HG02571 (cell line): ENCODE data around the gene PEF1.

ENCODE experiments used
- ATAC-seq: cut with Tn5 transposase; IDR thresholded peaks from one replicate; pipeline ENCODE4 v1.9.1; 2021; ENCODE audit warnings: mild to moderate bottlenecking, moderate library complexity; ENCODE audit not compliant: unreplicated experiment

Gene PEF1, protein sequence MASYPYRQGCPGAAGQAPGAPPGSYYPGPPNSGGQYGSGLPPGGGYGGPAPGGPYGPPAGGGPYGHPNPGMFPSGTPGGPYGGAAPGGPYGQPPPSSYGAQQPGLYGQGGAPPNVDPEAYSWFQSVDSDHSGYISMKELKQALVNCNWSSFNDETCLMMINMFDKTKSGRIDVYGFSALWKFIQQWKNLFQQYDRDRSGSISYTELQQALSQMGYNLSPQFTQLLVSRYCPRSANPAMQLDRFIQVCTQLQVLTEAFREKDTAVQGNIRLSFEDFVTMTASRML

DNA sequence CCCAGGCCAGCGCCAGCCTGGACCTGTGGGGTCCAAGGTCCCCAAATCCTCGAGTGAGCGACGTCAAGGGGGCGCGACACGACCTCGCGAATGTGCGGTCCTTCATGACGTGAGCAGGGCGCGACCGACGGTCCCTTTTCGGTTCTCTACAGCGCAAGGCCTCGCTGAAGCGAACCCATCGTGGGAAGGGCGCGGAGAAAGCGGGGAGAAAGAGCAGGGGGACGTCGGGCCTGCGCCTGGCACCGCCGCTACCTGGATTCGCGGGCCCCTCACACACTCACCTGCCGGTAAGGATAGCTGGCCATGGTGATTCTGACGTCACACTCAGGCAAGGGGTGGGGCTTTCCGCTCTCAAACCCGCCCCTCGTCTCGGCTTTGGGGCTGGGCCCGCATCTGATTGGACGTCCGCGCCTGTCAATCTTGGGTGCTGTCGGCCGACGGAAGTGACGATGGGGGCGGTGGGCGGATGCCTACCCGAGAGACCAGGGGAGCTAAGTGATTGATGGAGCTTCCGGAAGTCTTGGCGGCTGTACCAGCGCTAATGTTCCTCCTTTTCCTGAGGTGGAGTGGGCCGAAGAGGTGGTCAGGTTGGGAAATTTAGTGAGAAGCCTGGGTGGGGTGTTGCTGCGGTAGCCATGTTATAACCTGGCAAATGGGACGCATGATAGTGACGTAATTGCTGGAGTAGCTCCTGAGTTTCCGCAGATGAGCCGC is at the start of gene PEF1:
Gene PEF1 (minus strand): TSS at position 317 of the 714 bp plus-strand sequence. CDS start 12 bp downstream, at position 305.
- peak; percentile 88 for ATAC-seq

DNA sequence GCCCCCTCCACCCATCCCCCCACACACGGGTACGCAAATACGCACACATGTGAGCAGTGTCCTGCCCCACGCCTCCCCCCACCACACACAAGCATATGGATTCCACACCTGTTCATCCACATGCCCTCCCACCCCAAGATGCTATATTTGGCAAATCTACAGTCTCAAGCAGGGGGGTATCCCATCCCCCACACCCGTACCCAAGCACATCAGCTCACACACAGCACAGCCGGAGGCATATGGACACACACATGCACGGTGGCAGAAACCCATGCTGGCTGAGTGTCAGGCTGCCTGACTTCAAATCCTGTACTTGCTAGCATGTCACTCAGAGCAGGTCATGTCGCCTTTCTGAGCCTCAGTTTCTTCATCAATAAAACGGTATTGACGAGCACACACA is 48.6 kb upstream of the PEF1 start:
- ATAC-seq = no peak

DNA sequence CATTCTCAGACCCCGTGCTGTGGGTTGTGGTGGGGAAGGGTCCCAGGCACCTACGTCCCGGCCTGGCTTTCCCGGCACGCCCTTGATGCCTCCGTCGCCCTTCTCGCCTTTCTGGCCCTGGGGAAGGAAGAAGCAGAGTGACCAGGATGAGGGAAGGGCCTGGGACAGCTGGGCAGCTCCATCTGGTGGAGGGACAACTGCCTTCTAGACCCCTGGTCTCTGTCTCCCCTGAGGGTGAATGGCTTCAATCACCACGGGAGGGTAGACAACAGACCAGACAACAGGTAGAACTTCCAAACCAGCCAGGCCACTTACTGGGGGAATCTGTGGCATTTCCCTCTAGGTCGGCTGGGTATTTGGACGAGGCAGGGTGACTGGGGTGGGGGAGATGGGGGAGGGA is 47.3 kb upstream of the PEF1 start:
- no peak for ATAC-seq

DNA sequence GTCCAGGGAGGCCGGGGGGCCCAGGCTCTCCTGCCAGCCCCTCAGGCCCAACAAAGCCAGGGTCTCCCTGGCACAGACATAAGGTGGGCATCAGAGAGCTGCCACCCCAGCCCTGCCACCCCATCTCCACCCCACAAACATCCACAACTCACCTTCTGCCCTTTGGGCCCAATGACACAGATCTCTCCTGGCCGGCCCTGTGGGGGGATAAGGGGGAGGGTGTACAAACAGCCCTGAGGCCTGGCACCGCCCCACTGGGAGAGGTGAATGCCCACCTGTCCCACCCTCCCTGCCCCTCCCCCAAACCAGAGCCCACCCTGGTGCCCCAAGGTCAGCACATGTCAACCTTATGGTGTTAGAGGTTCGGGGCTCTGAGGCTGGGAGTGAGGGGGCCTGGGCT is 46.8 kb upstream of the PEF1 start:
- no peak for ATAC-seq

DNA sequence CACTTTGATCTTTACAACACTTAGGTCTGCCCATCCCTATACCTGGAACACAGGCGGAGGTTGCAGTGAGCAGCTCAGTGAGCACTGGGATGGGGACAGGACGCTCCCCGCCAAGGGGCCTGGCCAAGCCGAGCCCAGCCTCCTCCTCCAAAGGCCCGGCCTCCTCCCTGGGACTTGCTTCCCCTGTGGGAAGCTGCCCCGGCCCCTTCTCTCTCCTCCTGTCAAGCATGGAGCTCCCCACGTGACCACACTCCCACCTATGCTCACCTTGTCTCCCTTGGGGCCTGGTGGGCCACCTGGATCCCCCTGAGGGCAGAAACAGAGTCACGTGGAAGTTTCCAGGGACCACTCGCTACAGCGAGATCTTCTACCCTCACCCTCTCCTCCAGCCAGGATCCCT is 46.2 kb upstream of the PEF1 start:
- ATAC-seq = no peak

DNA sequence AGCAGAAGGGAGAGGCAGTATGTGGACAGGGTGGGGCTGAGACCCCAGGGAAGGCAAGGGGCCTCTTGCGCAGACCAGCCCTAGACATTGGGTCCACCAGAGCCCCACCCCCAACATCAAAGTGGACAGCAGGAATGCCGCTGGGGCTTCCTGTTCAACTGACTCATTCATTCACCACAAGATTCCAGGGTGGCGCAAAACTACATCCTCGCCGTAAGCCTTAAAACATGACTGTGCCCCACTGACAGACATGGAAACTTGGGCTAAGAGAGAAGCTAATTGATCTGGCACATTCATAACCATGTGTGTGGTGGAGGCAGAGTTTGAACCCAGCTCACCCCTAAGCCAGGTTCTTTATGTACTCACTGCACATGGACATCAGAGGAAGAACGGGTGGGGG is 45.2 kb upstream of the PEF1 start:
- ATAC-seq = no peak

DNA sequence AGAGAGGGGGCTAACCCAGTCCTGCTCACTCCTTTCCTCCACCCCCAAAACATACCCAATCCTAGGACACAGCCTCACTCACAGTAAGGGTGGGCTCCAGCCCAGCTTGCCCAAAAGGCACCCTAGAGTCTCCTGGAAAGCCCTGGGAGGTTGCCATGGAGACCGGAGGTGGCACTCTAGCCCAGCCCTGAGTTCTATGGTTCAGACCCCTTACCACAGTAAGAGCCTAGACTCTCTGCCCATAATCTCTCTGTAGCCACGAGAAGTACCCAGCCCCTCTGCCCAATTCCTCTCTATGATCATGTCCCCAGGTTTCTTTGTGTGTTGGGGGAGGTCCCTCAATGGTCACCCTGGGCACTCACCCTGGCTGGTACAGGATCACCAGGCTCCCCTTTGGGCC is 44.7 kb upstream of the PEF1 start:
- no peak for ATAC-seq

DNA sequence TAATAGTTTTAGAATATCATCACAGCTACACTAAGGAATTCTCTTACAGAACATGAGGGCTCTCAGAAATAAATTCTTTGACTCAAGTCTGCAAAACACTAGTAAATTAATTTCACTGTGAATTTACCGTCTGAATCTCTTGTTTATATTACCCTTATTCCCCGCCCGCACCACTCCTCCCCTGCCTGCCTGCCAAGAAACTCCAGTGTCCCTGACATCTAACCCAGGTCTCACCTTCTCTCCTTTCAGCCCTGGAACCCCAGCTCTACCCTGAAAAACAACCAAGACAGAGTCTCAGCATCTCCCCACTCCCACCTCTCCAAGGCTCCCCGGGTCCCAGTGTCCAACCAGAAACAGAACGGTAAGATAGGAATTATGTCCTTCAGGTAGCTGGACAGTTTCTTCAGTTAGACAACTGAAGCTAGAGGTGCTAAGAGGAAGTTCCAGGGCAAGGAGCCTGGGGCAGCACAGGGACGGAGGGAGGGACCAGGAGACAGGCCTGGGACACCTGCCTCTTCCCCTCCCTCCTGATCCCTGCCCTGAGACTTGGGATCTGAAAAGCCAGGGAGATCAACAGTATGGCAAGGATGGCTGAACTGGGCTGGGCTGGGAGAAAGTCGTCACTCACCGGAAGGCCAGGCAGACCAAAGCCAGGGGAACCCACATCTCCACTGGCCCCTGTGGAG is 43.7 kb upstream of the PEF1 start:
- ATAC-seq = no peak

DNA sequence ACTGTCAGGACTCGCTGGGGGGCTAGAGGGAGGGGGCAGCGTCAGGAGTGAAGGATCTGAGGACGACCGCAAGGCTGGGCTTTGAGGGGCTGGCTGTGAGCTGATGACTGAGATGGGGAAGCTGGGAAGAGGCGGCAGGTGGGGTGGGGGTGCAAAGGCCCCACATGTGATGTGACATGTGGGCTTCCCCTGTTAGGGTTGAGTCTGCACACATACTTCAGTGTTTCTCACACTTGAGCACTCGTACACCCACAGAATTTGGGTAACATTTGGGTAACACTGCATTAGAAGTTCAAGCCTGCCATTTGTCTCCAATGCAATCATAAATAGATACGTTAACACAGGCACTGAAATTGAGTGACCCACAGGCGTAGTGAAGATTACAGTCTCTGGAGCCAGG is 42.9 kb upstream of the PEF1 start:
- no peak for ATAC-seq

DNA sequence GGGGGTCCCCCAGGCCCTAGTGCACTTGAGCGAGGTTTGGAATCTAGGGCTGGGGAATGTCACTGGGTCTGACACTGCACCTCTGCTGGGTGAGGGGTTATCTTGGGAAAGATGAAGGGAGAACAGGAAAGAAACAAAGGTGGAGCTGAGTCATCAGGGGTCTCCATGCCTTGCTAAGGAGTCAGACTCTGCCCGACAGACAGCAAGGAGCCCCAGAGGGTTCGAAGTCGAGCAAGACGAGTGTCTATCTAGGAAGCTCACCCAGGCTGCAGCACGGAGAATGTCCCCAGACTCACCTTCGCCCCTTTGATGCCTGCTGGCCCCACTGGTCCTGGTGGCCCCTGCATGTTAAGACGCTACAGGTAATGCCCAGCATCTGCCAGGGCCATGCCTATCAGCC is 41.1 kb upstream of the PEF1 start:
- ATAC-seq = no peak

DNA sequence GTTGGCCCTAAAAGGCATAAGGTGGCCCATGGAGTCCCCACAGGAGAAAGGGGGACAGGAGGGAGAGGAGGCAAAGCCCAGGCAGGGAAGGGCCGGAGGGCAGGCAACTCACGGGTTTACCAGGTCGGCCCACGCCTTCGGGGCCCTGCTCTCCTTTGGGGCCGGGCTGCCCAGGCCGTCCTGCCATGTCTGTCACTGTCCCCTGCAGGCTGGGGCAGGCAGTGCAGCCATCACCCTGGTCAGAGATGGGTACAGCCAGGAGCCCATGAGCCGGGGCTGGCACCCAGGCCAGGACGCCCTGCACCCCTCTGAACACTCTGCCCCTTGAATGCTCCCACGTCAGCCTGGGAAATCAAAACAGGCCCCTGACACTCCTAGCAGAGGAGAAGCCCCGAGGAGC is 39.3 kb upstream of the PEF1 start:
- no peak for ATAC-seq

DNA sequence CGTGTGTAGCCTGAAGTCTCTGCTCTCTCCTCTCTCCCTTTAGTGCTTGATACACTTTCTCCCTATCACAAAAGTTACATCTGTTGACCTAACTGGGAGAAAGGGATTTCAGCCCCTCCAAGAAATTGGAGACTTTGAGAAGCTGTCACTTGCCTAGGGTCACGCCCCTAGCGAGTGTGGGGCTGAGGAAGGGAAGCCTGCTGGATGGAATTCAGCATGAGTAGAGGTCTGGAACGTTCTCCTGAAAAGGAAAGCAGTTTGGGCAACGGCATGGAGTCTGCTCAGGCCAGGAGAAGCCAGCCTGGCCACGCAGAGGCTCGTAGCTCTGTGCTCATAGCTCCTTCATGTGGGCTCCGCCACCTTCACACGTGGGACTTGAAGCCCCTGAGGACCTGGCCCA is 36.7 kb upstream of the PEF1 start:
- no peak for ATAC-seq

DNA sequence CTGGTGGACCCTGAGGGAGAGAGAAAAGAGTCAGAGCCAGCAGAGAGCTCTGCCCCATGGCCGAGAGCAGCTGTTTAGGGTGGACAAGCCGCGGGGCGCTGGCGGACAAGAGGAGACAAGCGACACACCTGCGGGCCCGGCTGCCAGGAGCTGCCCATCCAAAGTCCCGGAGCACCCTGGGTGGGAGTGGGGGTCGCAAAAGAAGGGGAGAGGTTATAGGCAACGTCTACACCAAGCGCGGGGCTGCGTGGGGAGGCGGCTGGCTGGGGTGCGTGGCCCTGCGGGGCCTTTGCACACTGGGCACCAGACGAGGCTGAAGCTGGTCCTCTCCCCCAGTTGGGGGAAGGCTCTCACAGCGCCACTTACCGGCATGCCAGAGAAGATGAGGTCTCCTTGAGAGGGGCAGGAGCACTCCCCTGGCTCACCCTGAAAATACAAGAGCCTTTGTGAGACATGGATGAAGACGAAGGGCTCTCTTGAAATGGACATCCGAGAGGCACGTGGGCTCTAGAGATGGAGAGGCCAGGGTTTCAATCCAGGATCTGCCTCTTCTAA is 35.1 kb upstream of the PEF1 start:
- no peak for ATAC-seq

DNA sequence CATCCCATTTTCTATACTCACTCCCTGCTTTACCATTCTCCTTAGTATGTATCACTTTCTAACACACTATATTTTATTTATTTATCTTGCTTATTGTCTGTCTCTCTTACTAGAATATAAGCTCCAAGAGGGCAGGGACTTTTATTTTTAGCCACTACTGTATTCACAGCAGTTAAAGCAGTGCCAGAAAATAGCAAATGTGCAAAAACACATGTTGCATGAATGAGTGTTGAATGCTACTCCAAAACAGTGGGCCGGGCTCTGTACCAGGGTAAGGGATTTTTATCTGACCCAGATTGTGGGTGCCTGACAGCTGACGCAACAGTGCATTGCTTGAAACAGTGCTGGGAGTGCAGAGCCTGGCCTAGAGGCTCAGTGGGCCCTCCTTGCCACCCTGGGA is 34.4 kb upstream of the PEF1 start:
- no peak for ATAC-seq

DNA sequence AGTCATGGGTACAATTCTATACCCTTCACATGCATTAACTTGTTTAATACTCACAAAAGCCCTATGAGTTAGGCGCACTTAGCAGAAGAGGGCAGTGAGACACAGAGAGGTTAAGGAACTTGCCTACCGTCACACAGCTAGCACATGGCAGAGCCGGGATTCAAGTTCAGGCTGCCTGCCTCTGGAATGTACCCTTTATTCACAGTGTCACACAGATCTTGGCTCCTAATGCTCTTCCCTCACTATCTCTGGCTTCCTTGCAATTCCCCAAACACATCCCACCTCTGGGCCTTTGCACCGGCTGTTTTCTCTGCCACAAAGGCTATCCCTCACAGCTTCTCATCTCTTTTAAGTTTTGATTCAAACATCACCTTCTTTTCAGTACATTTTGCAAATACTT is 34.0 kb upstream of the PEF1 start:
- ATAC-seq = no peak

DNA sequence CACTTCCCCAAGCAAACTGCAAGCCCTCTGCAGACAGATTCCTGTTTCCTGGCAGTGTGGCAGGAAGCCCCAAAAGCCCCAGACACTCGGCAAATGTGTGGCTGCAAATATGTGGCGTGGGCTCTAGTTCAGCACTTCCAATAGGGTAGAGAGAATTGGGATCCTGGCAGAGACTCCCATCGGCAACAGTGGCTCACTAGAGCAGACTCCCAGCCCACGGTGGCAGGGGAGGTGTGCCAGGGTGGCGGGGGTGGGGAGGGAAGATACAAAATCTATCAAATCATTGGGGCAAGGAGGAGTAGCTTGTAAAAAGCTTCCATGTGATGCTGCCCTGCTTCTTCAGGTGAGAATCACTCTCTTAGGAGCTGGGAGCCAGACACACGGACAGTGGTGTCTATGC is 33.3 kb upstream of the PEF1 start:
- ATAC-seq = no peak

DNA sequence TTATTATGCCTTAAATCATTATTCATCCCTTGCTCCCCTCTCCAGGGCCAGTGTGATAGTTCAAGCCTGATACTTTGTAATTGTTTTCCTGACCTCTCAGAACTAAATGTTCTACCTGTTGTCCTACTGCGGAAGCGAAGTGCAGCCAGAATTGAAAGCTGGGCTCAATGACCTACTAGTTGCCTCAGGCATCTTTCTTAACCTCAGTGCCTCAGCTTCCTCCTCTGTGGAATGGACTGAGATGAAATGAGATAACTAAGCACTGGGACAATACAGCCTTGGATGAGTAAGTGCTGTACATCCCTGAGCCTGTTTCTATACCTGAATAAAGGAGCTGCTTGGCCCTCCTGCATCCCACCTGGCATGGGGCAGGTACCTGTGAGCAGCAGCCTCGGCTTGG is 32.7 kb upstream of the PEF1 start:
- no peak for ATAC-seq

DNA sequence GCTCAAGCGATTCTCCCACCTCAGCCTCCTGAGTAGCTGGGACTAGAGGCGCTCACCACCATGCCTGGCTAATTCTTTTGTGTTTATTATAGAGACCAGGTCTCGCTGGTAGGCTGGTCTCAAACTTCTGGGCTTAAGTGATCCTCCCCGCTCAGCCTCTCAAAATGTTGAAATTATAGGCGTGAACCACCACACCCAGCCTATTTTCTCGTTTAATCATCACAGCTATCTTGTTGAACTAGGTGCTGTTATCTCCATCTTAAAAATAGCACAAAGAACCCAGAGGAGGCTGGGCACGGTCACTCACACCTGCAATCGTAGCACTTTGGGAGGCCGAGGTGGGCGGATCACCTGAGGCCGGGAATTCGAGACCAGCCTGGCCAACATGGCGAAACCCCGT is 31.1 kb upstream of the PEF1 start:
- ATAC-seq = no peak

DNA sequence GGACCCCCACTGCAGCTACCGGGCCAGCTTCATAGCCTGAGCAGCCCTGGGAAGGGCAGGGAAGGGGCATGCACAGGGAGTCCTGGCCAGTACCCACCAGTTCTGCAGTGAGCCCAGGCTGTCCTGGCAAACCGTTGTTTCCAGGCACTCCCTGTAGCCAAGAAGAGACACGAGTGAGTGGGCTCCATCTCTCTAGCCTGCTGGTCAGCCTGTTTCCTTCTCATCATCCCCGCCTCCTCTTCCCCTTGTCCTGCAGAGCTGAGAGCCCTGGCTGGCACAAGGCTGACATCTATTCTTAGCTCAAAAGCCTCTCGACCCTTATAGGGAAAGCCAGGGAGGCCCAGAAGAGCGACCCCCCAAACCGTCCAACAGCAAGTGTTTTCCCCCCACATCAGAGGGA is 30.5 kb upstream of the PEF1 start:
- ATAC-seq = no peak

DNA sequence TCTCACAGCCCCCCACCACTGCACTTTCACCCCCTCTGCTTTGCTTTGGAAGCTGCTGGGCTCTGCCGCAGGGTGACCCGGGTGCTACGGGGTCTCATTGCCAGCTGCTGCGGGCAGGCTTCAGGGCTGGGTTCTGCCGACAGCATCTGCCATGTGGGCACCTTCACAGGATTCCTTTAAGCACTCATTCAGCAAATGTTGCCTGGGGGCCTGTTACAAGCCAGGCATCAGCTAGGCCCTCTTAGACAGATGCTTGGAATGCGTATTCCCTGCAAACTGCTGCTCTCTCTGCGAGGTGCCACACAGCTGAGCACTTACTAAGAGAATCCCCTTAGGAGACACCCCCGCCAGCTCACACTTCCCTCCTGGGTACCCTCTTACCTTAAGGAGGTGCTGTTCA is 29.9 kb upstream of the PEF1 start:
- ATAC-seq = no peak

DNA sequence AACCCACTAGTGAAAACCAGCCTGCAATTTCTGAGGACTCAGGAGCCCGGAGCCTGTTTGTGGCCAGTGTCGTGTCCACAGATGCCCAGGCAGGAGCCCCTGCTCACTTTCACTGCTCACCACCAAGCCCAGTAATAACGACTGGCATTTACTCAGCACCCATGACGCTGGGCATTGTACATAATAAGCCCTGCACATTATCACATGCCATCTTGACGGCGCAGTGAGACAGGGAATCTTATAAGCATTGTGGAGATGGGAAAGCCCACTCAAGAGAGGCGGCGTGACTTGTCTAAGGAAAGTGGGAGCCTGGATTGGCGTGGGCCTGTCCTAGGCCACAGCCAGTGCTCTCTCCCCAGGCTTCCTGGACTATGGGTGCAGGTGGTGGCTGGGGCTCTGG is 28.8 kb upstream of the PEF1 start:
- ATAC-seq = no peak

DNA sequence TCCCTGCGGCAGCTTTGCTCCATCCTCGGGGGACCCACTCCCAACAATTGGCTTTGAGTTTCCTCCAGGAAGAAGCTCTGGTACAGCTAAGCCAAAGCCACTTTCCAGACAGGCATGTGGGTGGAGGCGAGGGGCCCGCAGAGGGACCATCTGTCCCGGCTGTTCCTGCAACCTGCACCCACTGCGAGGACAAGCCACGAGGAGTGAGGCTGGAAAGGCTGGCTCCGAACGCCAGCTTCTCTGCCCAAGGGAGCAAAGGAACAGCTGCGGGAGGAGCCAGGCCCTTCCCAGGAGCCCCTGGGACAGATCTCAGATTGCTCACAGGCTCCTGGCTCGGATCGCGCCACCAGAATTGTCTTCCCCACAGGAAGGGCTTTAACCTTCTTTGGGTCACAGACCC is 28.3 kb upstream of the PEF1 start:
- ATAC-seq = no peak
